GM18870 (cell line): ENCODE results near the gene PROC.
A peak's percentile ranks its signal among the peaks of the same experiment; 100 is the strongest.

Experiments used
- ATAC-seq: cut with Tn5 transposase; IDR thresholded peaks from one replicate; pipeline ENCODE4 v1.9.1; 2021; ENCODE audit warnings: moderate library complexity; ENCODE audit not compliant: unreplicated experiment

Gene PROC

GRCh38 chr2:127413200-127413599 is 5.0 kb upstream of the PROC start:
- no peak for ATAC-seq

- no peak for ATAC-seq
Observed at GRCh38 chr2:127413782-127414637, 4.2 kb upstream of the PROC start.

GRCh38 chr2:127414638-127415592 is 3.3 kb upstream of the PROC start:
- no peak for ATAC-seq

- ATAC-seq = peak; percentile 42
Observed at GRCh38 chr2:127415593-127416505, 2.4 kb upstream of the PROC start.

GRCh38 chr2:127416506-127417001 is 1.7 kb upstream of the PROC start:
- ATAC-seq = no peak

GRCh38 chr2:127417406-127417805 is 821 bp upstream of the PROC start:
- no peak for ATAC-seq

- no peak for ATAC-seq
Observed at GRCh38 chr2:127419112-127419430, 844 bp downstream of the PROC start.

GRCh38 chr2:127419448-127420038 is 1.3 kb downstream of the PROC start:
- no peak for ATAC-seq

GRCh38 chr2:127420039-127420864 is 2.0 kb downstream of the PROC start:
- no peak for ATAC-seq

GRCh38 chr2:127421116-127421800 is 3.0 kb downstream of the PROC start:
- no peak for ATAC-seq

- ATAC-seq = no peak
Observed at GRCh38 chr2:127421871-127422558, 3.8 kb downstream of the PROC start.

- no peak for ATAC-seq
Observed at GRCh38 chr2:127422559-127423477, 4.6 kb downstream of the PROC start.

- no peak for ATAC-seq
Observed at GRCh38 chr2:127423478-127423843, 5.2 kb downstream of the PROC start.

GRCh38 chr2:127423880-127424279 is 5.7 kb downstream of the PROC start:
- no peak for ATAC-seq

- no peak for ATAC-seq
Observed at GRCh38 chr2:127424598-127425520, 6.6 kb downstream of the PROC start.
